HEK293 (cell line): Measurements from ENCODE around the gene ENO2.

Experiments
- CTCF ChIP-seq: fragments of 450-650 bp; formaldehyde crosslinking; IDR thresholded peaks from 2 replicates; pipeline ENCODE4 v1.5.1; 2016; ENCODE audit warnings: missing biosample characterization, missing genetic modification characterization
- REST ChIP-seq: fragments of 450-650 bp; formaldehyde crosslinking; IDR thresholded peaks from 2 replicates; pipeline ENCODE4 v1.5.1; 2016; ENCODE audit warnings: missing biosample characterization, missing genetic modification characterization
- ZNF140 ChIP-seq: fragments of 450-650 bp; formaldehyde crosslinking; IDR thresholded peaks from 2 replicates; pipeline ENCODE4 v1.5.1; 2016; ENCODE audit warnings: missing biosample characterization, missing genetic modification characterization
- ZNF837 ChIP-seq: fragments of 450-650 bp; formaldehyde crosslinking; IDR thresholded peaks from 2 replicates; pipeline ENCODE4 v1.5.1; 2016; ENCODE audit warnings: missing biosample characterization, missing genetic modification characterization

GRCh38 chr12:6936194-6936635 is 21.8 kb downstream of the ENO2 start:
- no peak for TF ChIP-seq ZNF140 (tag by site-specific recombination)
- TF ChIP-seq CTCF (tag by site-specific recombination) = no peak
- no peak for TF ChIP-seq ZNF837 (tag by site-specific recombination)
- no peak for TF ChIP-seq REST (tag by site-specific recombination)
